ENCODE data around the gene IL27RA.

IL27RA gene

DNA sequence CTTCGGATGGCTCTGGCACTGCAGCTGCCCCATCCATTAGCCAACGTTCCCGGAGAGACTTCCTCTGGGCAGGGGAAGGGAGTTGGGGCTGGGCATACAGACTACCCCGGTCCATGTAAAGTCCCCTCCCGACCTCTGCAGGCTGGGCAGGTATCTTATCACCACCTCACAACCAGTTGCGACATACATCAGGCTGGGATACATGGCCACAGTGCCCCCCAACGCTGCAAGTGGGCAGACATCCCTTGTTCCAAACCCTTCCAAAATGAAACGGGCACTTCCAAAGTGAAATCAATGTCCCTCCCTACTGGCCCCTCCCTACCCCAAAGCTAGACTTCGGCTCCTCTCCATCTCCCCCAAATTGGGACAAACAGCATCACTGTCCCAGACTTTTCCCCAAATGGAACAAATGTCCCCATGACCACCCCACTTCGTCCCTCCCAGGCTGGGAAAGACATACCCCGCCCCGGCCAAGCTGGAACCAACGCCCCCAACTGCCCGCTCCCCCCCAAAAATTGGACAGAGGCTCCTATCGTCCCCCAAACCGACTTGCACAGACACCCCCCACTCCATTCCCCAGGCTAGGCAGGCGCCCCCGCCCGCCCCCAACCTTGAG, 25.3 kb downstream of the IL27RA start:
- TF ChIP-seq CTCF (IDR thresholded peaks at IDR 0.05; ENCODE audit: low read depth, low read length): no peak
- no peak overlapping the region for H3K4me3 ChIP-seq (ENCODE audit: low read depth, low read length)

DNA sequence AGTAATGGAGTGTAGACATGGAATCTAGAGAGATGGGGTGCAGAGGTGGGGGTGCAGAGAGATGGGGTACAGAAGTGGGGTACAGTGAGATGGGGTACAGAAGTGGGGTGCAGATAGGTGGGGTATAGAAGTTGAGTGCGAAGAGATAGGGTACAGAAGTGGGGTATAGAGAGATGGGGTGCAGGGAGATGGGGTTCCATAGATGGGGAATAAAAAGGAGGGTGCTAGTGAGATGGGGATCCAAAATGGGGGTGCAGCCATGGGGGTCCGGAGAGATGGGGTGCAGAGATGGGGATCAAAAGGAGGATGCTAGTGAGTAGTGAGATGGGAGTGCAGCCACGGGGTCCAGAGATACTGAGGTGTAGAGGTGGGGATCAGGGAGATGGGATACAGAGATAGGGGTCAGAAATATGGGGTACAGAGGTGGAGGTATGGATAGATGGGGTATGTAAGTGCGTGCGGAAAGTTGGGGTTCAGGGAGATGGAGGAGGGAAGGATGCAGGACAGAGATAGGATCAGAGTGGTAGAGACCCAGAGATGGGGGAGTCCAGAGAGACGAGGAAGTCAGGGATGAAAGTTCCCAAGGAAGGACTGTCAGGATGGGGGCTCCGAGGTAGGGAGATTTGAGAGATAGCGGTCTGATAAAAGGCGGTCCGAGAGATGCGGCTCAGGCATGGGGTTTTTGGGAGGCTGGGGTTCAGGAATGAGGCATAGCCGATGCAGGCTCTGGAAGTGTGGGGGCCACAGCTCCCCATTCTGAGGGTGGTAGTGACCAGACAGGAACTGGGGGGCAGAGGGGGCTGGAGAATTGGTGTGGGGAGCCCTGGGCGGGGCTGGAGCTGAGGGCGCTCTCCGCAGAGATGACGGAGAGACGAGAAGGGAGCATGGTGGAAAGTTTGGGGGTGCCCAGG, 26.9 kb downstream of the IL27RA start:
- TF ChIP-seq CTCF (IDR thresholded peaks at IDR 0.05; ENCODE audit: low read depth, low read length): no peak
- peak overlapping the region; percentile 27; the same call in 1 of the 2 replicates for H3K4me3 ChIP-seq (ENCODE audit: low read depth, low read length)

GRCh38 chr19:14059093-14059480, 27.5 kb downstream of the IL27RA start:
- peak; percentile 75 for TF ChIP-seq CTCF (IDR thresholded peaks at IDR 0.05; ENCODE audit: low read depth, low read length)

DNA sequence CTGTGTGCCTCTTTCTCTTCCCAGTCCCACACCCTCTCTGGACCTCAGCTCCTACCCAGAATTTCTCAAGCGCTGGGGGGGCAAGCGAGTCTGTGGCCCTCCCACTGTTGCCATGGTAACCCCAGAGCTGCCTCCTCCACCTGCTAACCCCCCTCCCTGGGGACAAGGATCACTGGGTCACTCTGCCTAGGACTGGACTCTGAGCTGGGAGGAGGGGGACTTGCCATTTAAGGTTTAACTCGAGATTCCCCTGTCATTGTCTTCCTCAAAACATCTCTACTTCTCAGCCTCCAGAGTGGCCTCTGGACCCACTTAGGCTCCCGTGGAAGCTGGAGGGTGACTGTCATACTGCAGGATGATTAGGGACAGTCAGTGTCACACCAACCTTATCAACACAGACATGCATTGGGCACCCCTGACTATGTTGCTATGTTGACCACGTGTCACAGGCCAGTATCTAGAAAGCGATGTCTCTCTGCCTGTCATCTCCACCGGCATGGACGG, 28.1 kb downstream of the IL27RA start:
- H3K4me3 ChIP-seq (ENCODE audit: low read depth, low read length): no peak overlapping the region
- no peak for TF ChIP-seq CTCF (IDR thresholded peaks at IDR 0.05; ENCODE audit: low read depth, low read length)

More at GRCh38 chr19:14059093-14059480, 27.5 kb downstream of the IL27RA start:
- H3K4me3 ChIP-seq (ENCODE audit: low read depth, low read length): no peak overlapping the region

GRCh38 chr19:14061081-14061749, 29.7 kb downstream of the IL27RA start:
- no peak overlapping the region for H3K4me3 ChIP-seq (ENCODE audit: low read depth, low read length)
- no peak for TF ChIP-seq CTCF (IDR thresholded peaks at IDR 0.05; ENCODE audit: low read depth, low read length)

GRCh38 chr19:14061751-14062557, 30.4 kb downstream of the IL27RA start, which contains the start of gene PALM3:
Gene PALM3 (minus strand): TSS chr19:14062076. CDS start chr19:14061980, 96 bp downstream.
- no peak within 1 kb of the TSS for H3K4me3 ChIP-seq (ENCODE audit: low read depth, low read length)
- TF ChIP-seq CTCF (IDR thresholded peaks at IDR 0.05; ENCODE audit: low read depth, low read length): no peak

All from WI38 (cell line).